NCI-H187 treated with DMSO at 0.1 percent for 48 hours (cell line): ENCODE measurements around the gene SCN4A.
"Not testable (repeated sequence)": the region's sequence is repeated elsewhere in the genome, so short reads cannot be mapped to it uniquely, and the experiment has no call there.

Source experiments
- DNase-seq: peaks from one replicate; lab custom pipeline; 2025; lab: John Stamatoyannopoulos, UW

The SCN4A gene

GRCh38 chr17:63972796-63973195 lies at the start of gene SCN4A:
SCN4A (minus strand) TSS chr17:63972918; CDS start chr17:63972841, 77 bp downstream.
- DNase-seq = no peak

DNA sequence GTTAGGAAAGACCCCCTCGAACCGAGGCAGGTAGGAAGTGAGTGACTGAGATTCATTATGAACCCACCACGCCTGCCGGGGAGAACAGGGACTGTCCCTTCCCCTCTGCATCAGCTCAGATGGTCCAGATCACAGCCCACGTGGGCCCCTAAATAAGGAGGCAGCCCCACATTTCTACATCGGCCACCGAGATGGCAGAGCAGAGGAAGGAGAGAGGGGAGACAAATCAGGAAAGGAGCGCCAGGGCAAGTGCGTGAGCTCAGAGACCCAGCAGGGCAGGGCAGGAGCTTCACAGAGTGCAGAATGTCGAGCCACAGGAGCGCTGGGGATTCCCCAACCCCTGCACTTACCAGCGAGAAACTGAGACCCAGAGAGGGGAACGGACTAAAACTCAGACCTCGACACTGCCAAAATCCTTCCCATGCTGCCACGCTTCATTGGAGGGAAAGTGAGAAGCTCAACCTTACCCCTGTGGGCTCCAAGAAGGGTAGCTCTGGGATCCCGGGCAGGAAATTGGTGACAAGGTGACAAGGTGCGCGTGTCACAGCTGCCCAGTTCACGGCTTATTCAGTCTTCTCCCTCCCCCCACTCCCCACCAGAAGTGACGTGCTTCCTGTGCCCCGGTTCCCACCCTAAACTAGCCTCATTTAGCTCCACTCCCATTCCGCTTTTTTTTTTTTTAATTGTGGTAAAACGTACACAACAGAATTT lies 47.5 kb upstream of the SCN4A start, which contains the start of gene ICAM2:
ICAM2 (minus strand) TSS at position 578 of the 711 bp plus-strand sequence. CDS start 13,942 bp downstream, outside the sequence.
- no peak for DNase-seq

GRCh38 chr17:64019551-64019961 lies 46.8 kb upstream of the SCN4A start:
- DNase-seq = not testable (repeated sequence)

- no peak for DNase-seq
Observed at GRCh38 chr17:64017381-64017980, 44.8 kb upstream of the SCN4A start.

GRCh38 chr17:64016974-64017373 lies 44.3 kb upstream of the SCN4A start:
- no peak for DNase-seq

DNA sequence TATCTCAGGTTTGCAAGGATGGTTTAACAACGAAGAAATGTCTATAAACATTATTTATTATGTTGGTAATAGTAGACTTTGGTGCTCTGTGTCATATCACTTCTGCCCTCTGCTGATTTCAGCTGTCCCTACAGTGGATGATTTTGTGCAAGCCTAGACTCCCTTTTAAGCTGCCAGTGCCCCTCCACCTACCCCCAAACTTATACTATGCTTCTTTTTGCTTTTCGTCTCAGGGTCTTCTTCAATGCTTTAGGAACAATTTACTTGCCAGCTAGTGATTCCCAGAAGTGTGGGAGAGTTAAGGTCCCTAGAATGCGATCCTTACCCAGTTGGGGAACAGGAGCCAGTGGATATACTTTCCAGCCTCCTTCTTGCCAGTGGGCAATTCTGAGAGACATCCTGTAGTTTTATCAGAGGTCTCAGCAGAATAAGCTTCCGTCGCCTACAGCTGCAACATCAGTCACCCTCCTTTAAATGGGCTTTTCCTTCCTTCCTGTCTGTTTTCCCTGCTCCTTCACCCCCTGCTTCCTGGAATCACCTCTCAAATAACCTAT lies 43.6 kb upstream of the SCN4A start:
- DNase-seq = no peak

DNA sequence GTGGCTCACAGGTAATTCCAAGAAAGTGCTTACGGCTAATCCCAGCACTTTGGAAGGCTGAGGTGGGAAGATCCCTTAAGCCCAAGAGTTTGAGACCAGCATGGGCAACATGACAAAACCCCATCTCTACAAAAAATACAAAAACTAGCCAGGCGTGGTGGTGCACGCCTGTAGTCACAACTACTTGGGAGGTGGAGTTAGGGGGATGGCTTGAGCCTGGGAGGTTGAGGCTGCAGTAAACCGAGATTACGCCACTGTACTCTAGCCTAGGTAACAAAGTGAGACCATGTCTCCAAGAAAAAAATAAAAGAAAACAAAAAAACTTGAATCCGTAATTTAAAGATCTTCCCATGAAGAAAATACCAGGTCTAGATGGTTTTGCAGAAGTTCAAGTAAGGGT lies 42.7 kb upstream of the SCN4A start:
- DNase-seq = no peak

GRCh38 chr17:64009571-64010402 lies 37.1 kb upstream of the SCN4A start:
- no peak for DNase-seq

- no peak for DNase-seq
Observed at GRCh38 chr17:64008830-64009229, 36.1 kb upstream of the SCN4A start.

DNA sequence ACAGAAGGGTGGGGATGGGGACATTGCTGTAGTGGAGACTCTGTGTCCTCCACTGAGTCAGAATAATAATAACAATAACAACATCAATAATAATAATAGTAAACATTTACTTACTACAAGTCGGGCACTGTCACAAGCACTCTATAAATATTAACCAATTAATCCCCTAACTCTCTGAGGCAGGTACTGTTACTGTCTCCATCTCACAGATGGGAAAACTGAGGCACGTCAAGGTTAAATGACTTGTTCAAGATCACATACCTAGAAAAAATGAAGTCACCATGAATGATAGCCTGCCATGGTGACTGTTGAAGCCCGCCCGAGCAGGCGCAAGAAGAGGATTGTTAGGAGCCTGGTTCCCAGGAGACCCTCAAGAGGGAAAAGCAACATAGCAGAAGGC lies 35.6 kb upstream of the SCN4A start:
- DNase-seq = no peak

DNA sequence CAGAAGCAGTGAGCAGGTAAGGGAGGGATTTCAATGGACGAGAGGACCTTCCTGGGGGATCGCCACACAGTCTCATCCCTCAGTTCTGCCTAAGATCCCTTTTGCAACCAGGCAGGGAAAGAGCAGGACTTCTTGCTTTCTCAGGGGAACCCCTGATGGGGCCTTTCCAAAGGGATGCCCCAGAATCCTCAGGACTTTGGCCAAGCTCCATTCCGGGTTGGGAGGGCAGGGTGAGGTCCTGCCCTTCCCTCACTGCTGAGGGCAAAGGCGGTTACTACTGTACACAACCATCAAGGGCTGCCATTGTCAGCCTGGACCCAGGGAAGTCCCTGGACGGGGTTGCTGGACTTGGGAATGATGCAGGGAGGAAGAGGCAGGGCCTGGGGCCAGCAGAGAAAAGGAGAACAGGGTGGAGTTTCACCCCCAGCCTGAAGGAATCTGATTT lies 35.1 kb upstream of the SCN4A start:
- no peak for DNase-seq

- not testable (repeated sequence) for DNase-seq
Observed at GRCh38 chr17:64007089-64007837, 34.5 kb upstream of the SCN4A start.

GRCh38 chr17:64006361-64007088 lies 33.8 kb upstream of the SCN4A start:
- DNase-seq = no peak

- DNase-seq = no peak
Observed at GRCh38 chr17:64005734-64006167, 33.0 kb upstream of the SCN4A start.

DNA sequence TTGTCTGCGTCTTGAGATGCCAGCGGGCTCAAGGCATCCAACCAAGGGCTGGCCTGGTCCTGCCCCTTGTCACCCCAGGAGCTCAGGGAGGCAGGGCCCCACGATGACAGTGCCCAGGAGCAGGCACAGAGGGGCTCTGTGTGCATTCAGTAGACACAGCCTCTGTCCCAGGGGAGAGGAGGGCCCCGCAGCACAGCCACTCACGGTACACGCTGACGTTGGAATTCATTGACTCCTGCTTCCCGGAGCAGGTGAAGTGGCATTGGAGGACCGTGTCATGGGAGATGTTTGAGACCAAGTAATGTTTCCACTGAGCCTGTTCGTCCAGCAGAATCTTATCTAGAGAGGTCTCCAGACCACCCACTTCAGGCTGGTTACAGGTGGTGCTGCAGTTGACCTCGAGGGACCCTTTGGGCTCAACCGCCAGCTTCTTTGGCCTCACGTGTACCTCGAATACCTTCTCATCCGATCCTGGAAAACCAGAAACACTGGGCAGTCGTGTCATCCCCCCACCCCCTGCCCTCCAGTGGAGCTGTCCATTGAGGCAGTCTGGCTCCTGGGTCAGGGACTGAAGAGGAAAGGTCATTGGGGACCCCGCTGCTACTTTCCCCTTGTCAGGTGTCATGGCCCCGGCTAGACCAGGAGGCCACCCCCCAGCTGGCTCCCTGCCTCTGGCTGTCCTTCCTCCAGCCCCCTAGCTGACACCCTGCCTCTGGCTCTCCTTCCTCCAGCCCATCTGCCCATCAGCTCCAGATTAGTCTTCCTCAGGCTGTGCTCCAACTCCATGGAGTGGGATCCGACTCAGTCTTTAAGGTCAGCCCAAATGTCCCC lies 32.4 kb upstream of the SCN4A start:
- DNase-seq = no peak

- DNase-seq = no peak
Observed at GRCh38 chr17:64004218-64004770, 31.6 kb upstream of the SCN4A start.

GRCh38 chr17:64003526-64004121 lies 30.9 kb upstream of the SCN4A start:
- DNase-seq = no peak

- no peak for DNase-seq
Observed at GRCh38 chr17:64002658-64003525, 30.2 kb upstream of the SCN4A start.
